ENCODE data around the gene SLCO4A1. TPM values are rescaled to one million over a fixed set of nuclear protein-coding genes. Genes with fewer than 3 reads are reported as not detected.

The SLCO4A1 gene
- total and polyA plus RNA-seq, 5 experiments from 2014 or later = 0.93 to 1.4 (median 1.4) TPM; not detected in 2

DNA sequence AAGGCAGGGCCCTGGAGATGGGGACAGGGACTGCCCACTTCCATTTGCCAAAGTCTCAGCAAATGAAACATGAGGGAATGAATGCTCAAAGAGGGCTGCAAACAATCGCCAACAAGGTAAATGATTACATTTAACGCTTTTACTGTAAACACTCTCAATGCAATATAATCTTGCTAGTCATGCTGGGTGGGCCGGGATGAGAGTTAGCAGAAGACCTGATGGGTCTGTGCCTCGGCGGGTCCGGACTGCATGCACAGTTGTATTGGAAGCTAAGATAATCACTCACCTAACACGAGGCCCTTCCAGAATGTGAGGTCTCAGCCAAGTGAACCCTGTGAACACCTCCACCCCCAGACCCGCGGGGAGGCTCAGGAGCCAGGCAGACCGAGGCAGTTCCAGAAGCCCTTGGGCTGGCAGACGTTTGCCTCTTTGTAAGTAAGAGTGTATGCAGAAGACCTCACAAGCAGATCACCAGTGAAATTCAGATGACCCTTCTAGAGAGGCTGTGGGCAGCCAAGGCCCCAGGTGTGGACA lies 4.7 kb upstream of the SLCO4A1 start:
- Mint-ChIP-seq H3K27ac (no peak overlapping the region), H3K9me3 (no peaks in the 10 kb centered on the region), H3K4me1 (peaks cover 5 to 18% (median 7%) of the 10 kb centered on the region in 4 donors), H3K36me3 (no peaks in the 10 kb centered on the region), H3K4me3 (no peak overlapping the region), H3K27me3 (peaks cover 0 to 17% (median 11%) of the 10 kb centered on the region in 5 donors)
- DNase-seq = no peak
- POLR2A ChIA-PET = interaction anchor here (1.5 kb wide), 1 partner anchor 14 kb away, joined by 7 read pairs; no protein-coding TSS in a partner anchor
- no peak for ATAC-seq

DNA sequence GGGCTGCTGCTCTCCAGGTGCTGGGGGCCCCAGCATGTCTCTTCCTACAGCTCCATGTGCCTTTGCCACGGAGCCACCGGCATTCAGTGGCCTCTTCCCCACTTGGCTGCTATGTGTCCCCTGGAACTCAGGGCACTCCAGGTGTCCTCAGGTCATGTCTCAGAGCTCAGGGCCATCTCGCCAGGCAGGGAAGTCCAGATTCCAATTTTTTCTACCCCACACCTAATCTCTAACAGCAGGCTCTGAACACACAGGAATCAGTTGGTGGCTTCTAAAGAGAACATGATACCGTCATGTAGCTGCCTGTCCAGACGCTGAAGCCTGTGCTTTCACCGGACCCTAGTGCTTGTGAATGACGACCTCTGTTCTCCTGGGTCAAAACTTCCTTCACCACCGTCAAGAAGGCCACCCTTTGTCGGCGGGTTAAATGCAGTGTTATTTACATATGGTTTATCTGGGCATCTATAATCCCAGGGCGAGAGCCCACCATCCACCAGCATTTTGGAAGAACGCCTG lies 4.2 kb upstream of the SLCO4A1 start:
- Mint-ChIP-seq H3K9me3 (no peaks in the 10 kb centered on the region), H3K36me3 (no peaks in the 10 kb centered on the region), H3K4me1 (peaks cover 6 to 18% (median 8%) of the 10 kb centered on the region in 4 donors), H3K27ac (no peak overlapping the region), H3K4me3 (peak overlapping the region in 1 of 10 donors; percentile 33), H3K27me3 (peaks cover 0 to 17% (median 10%) of the 10 kb centered on the region in 5 donors)
- POLR2A ChIA-PET = no interaction called here
- DNase-seq = no peak
- ATAC-seq = no peak

- no peaks in the 10 kb centered on the region for H3K9me3 Mint-ChIP-seq
- ATAC-seq = no peak
- H3K27me3 Mint-ChIP-seq = peaks cover 0 to 19% (median 9%) of the 10 kb centered on the region in 5 donors
- peaks cover 6 to 18% (median 13%) of the 10 kb centered on the region in 4 donors for H3K4me1 Mint-ChIP-seq
- POLR2A ChIA-PET = no interaction called here
- no peak for DNase-seq
- H3K36me3 Mint-ChIP-seq = no peaks in the 10 kb centered on the region
- H3K27ac Mint-ChIP-seq = no peak overlapping the region
- H3K4me3 Mint-ChIP-seq = peak overlapping the region in 1 of 10 donors; percentile 34
These were observed 3.5 kb upstream of the SLCO4A1 start for GRCh38 chr20:62638679-62639406.

GRCh38 chr20:62639765-62640164 lies 2.5 kb upstream of the SLCO4A1 start:
- Mint-ChIP-seq H3K9me3 (no peaks in the 10 kb centered on the region), H3K4me3 (no peak overlapping the region), H3K36me3 (no peaks in the 10 kb centered on the region), H3K4me1 (peaks cover 6 to 18% (median 15%) of the 10 kb centered on the region in 4 donors), H3K27me3 (peaks cover 0 to 19% (median 9%) of the 10 kb centered on the region in 5 donors), H3K27ac (no peak overlapping the region)
- ATAC-seq (no peak), DNase-seq (no peak)
- POLR2A ChIA-PET = no interaction called here

GRCh38 chr20:62640870-62641269 lies 1.4 kb upstream of the SLCO4A1 start:
- DNase-seq (no peak), ATAC-seq (no peak)
- peaks cover 6 to 17% (median 15%) of the 10 kb centered on the region in 4 donors for H3K4me1 Mint-ChIP-seq
- peaks cover 0 to 9% (median 3%) of the 10 kb centered on the region in 5 donors for H3K27me3 Mint-ChIP-seq
- peak overlapping the region in 2 of 10 donors; percentile 18 to 24 for H3K4me3 Mint-ChIP-seq
- POLR2A ChIA-PET = no interaction called here
- H3K27ac Mint-ChIP-seq = no peak overlapping the region
- H3K9me3 Mint-ChIP-seq = no peaks in the 10 kb centered on the region
- H3K36me3 Mint-ChIP-seq = no peaks in the 10 kb centered on the region

GRCh38 chr20:62641321-62642050 lies 817 bp upstream of the SLCO4A1 start:
- peaks cover 0 to 5% (median 0%) of the 10 kb centered on the region in 5 donors for H3K27me3 Mint-ChIP-seq
- no peak for ATAC-seq
- H3K27ac Mint-ChIP-seq = peak overlapping the region in 3 of 10 donors; percentile 3 to 87 (median 46)
- H3K4me1 Mint-ChIP-seq = peaks cover 4 to 20% (median 12%) of the 10 kb centered on the region in 4 donors
- peak overlapping the region; percentile 57 to 83 (median 78) for H3K4me3 Mint-ChIP-seq
- H3K9me3 Mint-ChIP-seq = no peaks in the 10 kb centered on the region
- H3K36me3 Mint-ChIP-seq = no peaks in the 10 kb centered on the region
- no peak for DNase-seq
- POLR2A ChIA-PET = interaction anchor here (1.3 to 2.4 kb wide), 4 partner anchors 10 to 153 kb away, joined by 3 to 30 read pairs (median 8); no protein-coding TSS in a partner anchor

DNA sequence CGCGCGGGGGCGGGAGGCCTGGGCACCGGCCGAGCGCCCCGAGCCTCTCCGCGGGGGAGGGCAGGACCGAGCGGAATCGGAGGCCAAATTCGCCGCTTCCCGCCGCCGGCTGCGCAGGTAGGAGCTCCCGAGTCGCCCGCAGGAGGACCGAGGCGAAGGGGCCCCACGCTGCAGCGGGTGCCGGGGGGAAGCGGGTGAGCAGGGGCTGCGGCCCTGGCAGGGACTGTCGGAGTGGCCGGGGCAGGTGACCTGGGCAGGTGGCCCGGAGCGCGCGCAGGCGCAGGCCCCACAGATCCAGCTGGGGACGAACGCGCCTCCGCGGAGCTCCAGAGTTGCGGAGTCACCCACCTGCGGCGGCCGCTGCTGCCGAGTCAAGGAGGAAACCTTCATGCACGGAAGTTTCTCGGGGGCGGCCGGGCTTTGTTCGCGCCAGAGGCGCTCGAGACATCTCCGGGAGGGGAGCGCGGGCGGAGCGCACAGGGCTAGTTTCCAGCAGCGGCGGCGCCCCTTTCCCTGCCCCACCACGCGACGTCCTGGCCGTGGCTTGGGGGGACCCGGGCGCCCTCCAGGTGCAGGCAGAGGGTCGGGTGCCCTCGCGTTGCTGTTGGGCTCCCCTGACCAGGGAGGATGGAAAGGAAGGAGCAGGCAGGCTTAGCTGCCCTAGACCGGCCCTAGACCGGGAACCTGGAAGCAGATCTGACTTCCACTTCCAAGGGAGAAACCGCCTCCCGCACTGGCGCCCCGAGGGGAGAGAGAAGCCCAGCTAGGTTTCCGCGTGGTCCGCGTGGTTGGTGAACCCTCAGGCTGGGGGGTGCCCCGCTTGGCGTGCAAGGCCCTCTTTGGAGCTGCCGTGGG lies 590 bp downstream of the SLCO4A1 start:
- Mint-ChIP-seq H3K27me3 (peaks cover 0 to 5% (median 0%) of the 10 kb centered on the region in 5 donors), H3K9me3 (no peaks in the 10 kb centered on the region), H3K4me1 (peaks cover 11 to 26% (median 15%) of the 10 kb centered on the region in 4 donors), H3K4me3 (peak overlapping the region in 8 of 10 donors; percentile 18 to 83 (median 48)), H3K27ac (no peak overlapping the region), H3K36me3 (no peaks in the 10 kb centered on the region)
- POLR2A ChIA-PET = interaction anchor here (0.6 to 2.6 kb wide), 7 partner anchors 8 to 165 kb away, joined by 3 to 30 read pairs (median 4); no protein-coding TSS in a partner anchor
- DNase-seq (peak; percentile 33 to 77 (median 54)), ATAC-seq (peak; percentile 61 to 63)

GRCh38 chr20:62643521-62644043 lies 1.3 kb downstream of the SLCO4A1 start:
- H3K27ac Mint-ChIP-seq = peak overlapping the region in 2 of 10 donors; percentile 11 to 32
- H3K27me3 Mint-ChIP-seq = peaks cover 0 to 3% (median 0%) of the 10 kb centered on the region in 5 donors
- H3K36me3 Mint-ChIP-seq = no peaks in the 10 kb centered on the region
- peaks cover 11 to 26% (median 15%) of the 10 kb centered on the region in 4 donors for H3K4me1 Mint-ChIP-seq
- POLR2A ChIA-PET = interaction anchor here (0.6 to 2.6 kb wide), 5 partner anchors 8 to 165 kb away, joined by 3 to 30 read pairs (median 7); no protein-coding TSS in a partner anchor
- no peaks in the 10 kb centered on the region for H3K9me3 Mint-ChIP-seq
- peak overlapping the region; percentile 11 to 83 (median 46) for H3K4me3 Mint-ChIP-seq
- DNase-seq (no peak), ATAC-seq (no peak)

- peak overlapping the region in 3 of 10 donors; percentile 32 to 72 (median 53) for H3K27ac Mint-ChIP-seq
- no peaks in the 10 kb centered on the region for H3K9me3 Mint-ChIP-seq
- H3K36me3 Mint-ChIP-seq = no peaks in the 10 kb centered on the region
- peaks cover 0 to 2% (median 0%) of the 10 kb centered on the region in 5 donors for H3K27me3 Mint-ChIP-seq
- DNase-seq = no peak
- ATAC-seq = no peak
- H3K4me3 Mint-ChIP-seq = peak overlapping the region in 5 of 10 donors; percentile 20 to 61 (median 34)
- POLR2A ChIA-PET = interaction anchor here (0.6 to 2.6 kb wide), 3 partner anchors 25 to 164 kb away, joined by 3 to 7 read pairs (median 3); no protein-coding TSS in a partner anchor
- peaks cover 11 to 26% (median 15%) of the 10 kb centered on the region in 4 donors for H3K4me1 Mint-ChIP-seq
These were observed 1.9 kb downstream of the SLCO4A1 start for GRCh38 chr20:62644044-62644795.

DNA sequence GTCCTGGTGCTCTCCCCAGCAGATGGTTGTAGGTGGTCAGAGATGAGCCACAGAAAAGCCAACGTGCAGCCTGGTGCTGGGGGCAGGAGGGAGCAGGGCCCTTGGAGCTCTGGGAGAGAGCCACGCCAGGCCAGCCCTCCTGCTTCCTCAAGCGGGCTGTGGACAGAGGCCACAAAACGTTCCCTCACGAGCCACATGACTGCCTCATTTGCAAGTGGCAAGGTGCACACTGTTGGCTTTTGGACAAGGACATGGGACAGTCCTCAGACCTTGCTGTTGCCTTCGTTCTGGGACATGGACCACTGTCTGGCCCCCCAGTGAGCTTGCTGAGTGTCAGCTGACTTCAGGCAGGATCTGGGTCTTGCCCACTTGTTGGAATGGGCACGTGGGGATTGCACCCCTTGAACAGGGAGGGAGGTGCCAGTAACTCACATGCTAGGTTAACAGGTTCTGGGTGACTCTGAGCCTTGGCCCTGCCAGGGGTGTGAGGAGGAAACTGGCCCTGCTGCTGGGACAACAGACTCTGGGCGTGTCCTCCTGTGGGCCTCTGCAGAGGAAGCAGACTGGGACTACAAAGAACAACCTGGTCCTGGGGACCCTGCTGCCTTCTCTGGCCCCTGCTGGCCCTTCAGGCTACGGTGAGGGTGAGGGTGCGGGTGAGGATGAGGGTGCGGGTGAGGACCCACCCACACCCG lies 2.6 kb downstream of the SLCO4A1 start:
- H3K36me3 Mint-ChIP-seq = no peaks in the 10 kb centered on the region
- peaks cover 11 to 29% (median 16%) of the 10 kb centered on the region in 4 donors for H3K4me1 Mint-ChIP-seq
- peak overlapping the region in 2 of 10 donors; percentile 34 to 50 for H3K4me3 Mint-ChIP-seq
- POLR2A ChIA-PET = interaction anchor here (2.6 kb wide), 1 partner anchor 26 kb away, joined by 7 read pairs; no protein-coding TSS in a partner anchor
- H3K27ac Mint-ChIP-seq = peak overlapping the region in 1 of 10 donors; percentile 53
- ATAC-seq (no peak), DNase-seq (no peak)
- H3K9me3 Mint-ChIP-seq = no peaks in the 10 kb centered on the region
- H3K27me3 Mint-ChIP-seq = peaks cover 0 to 2% (median 0%) of the 10 kb centered on the region in 5 donors

Data from naive thymus-derived CD8-positive, alpha-beta T cell (primary cell).